HG03469 (cell line): ENCODE measurements around the gene TADA3.

Experiments used
- ATAC-seq: cut with Tn5 transposase; IDR thresholded peaks from one replicate; pipeline ENCODE4 v1.9.1; 2021; ENCODE audit warnings: mild to moderate bottlenecking, moderate library complexity, moderate number of reproducible peaks; ENCODE audit not compliant: unreplicated experiment

TADA3 gene

GRCh38 chr3:9810433-9810770, 18.1 kb upstream of the TADA3 start:
- no peak for ATAC-seq

GRCh38 chr3:9809615-9810432, 17.6 kb upstream of the TADA3 start, which contains the start of gene TTLL3:
TTLL3 (plus strand) TSS chr3:9810262; CDS start chr3:9810662, 400 bp downstream.
- peak; percentile 31 for ATAC-seq

GRCh38 chr3:9809239-9809614, 17.0 kb upstream of the TADA3 start:
- ATAC-seq, result no peak

- peak; percentile 33 for ATAC-seq
These were observed 16.2 kb upstream of the TADA3 start for GRCh38 chr3:9808345-9809037.

- ATAC-seq, result no peak
These were observed 15.7 kb upstream of the TADA3 start for GRCh38 chr3:9807981-9808344.

- ATAC-seq, result no peak
These were observed 14.7 kb upstream of the TADA3 start for GRCh38 chr3:9806688-9807589.

- ATAC-seq, result no peak
These were observed 13.9 kb upstream of the TADA3 start for GRCh38 chr3:9806137-9806536.

- no peak for ATAC-seq
These were observed 12.7 kb upstream of the TADA3 start for GRCh38 chr3:9804996-9805395.

GRCh38 chr3:9803494-9803893, 11.2 kb upstream of the TADA3 start:
- ATAC-seq, result no peak

GRCh38 chr3:9800529-9800928, 8.3 kb upstream of the TADA3 start:
- no peak for ATAC-seq

- ATAC-seq, result no peak
These were observed 5.1 kb upstream of the TADA3 start for GRCh38 chr3:9797196-9797945.

- no peak for ATAC-seq
These were observed 2.9 kb upstream of the TADA3 start for GRCh38 chr3:9795207-9795606.

- no peak for ATAC-seq
These were observed 2.1 kb upstream of the TADA3 start for GRCh38 chr3:9794400-9794799.

- ATAC-seq, result no peak
These were observed 998 bp upstream of the TADA3 start for GRCh38 chr3:9793161-9793781.

GRCh38 chr3:9791790-9792404, 376 bp downstream of the TADA3 start:
- ATAC-seq, result no peak

GRCh38 chr3:9791127-9791526, 1.1 kb downstream of the TADA3 start:
- ATAC-seq, result no peak

- no peak for ATAC-seq
These were observed 4.6 kb downstream of the TADA3 start for GRCh38 chr3:9787714-9788113.

- no peak for ATAC-seq
These were observed 5.2 kb downstream of the TADA3 start for GRCh38 chr3:9786825-9787669.

- ATAC-seq, result no peak
These were observed 6.0 kb downstream of the TADA3 start for GRCh38 chr3:9786209-9786739.
